Measurements from ENCODE around the gene CATSPERE. TPM values are rescaled to one million over a fixed set of nuclear protein-coding genes. Genes with fewer than 3 reads are reported as not detected.
"Not testable (repeated sequence)": the region's sequence is repeated elsewhere in the genome, so short reads cannot be mapped to it uniquely, and the experiment has no call there.

Gene CATSPERE
- polyA plus RNA-seq, 4 donors, result 0.19 to 0.74 TPM; not detected in 2

DNA sequence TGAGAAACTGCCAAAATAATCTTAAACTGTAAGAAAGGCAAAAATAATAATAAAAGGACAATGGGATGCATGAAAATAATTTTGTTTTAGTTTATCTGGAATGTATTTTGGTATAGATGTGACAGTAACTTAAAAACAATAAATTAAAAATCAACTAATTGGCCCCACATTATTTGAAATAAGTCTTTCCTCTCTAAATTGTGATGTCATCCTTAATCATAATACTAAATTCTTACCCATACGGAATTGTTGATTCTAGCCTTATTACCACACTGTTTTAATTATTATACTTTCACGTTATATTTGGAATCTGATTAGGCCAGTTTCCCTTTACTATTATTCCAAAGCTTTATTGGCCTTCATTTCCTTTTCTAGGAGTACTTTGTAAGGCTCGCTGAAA, 199.5 kb downstream of the CATSPERE start:
- no peaks in the 10 kb centered on the region for H3K27me3 ChIP-seq (ENCODE audit: control insufficient read depth in 3 of 3, insufficient read depth in 3 of 3, low read length in 3 of 3)
- DNase-seq (no peak), FAIRE-seq (no peak)
- peaks cover 2 to 12% (median 9%) of the 10 kb centered on the region in 3 donors for H3K4me1 ChIP-seq (ENCODE audit: control insufficient read depth in 3 of 3, insufficient read depth in 2 of 3, low read depth in 1 of 3, low read length in 2 of 3)
- no peak overlapping the region for H3K4me3 ChIP-seq (ENCODE audit: low read depth in 1 of 3, low read length in 3 of 3)
- peaks cover 0 to 4% (median 0%) of the 10 kb centered on the region in 3 donors for H3K36me3 ChIP-seq (ENCODE audit: control insufficient read depth in 3 of 3, insufficient read depth in 2 of 3, low read depth in 1 of 3, low read length in 3 of 3)
- 95 to 99% (median 98%) methylated on average over 3 of the region's 3 CpGs for WGBS, 3 donors
- H3K9me3 ChIP-seq (ENCODE audit: control insufficient read depth in 2 of 2, insufficient read depth in 1 of 2, low read depth in 1 of 2, low read length in 1 of 2), result no peaks in the 10 kb centered on the region
- no peak overlapping the region for H3K27ac ChIP-seq (ENCODE audit: low read depth in 1 of 3, low read length in 2 of 3)

DNA sequence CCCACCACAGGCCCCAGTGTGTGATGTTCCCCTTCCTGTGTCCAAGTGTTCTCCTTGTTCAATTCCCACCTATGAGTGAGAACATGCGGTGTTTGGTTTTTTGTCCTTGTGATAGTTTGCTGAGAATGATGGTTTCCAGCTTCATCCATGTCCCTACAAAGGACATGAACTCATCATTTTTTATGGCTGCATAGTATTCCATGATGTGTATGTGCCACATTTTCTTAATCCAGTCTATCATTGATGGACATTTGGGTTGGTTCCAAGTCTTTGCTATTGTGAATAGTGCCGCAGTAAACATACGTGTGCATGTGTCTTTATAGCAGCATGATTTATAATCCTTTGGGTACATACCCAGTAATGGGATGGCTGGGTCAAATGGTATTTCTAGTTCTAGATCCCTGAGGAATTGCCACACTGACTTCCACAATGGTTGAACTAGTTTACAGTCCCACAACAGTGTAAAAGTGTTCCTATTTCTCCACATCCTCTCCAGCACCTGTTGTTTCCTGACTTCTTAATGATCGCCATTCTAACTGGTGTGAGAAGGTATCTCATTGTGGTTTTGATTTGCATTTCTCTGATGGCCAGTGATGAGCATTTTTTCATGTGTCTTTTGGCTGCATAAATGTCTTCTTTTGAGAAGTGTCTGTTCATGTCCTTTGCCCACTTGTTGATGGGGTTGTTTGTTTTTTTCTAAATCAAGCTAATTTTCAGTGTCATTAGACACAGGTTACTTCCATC, 200.7 kb downstream of the CATSPERE start:
- H3K9me3 ChIP-seq (ENCODE audit: control insufficient read depth in 2 of 2, insufficient read depth in 1 of 2, low read depth in 1 of 2, low read length in 1 of 2); FAIRE-seq; H3K27me3 ChIP-seq (ENCODE audit: control insufficient read depth in 3 of 3, insufficient read depth in 3 of 3, low read length in 3 of 3); H3K4me1 ChIP-seq (ENCODE audit: control insufficient read depth in 3 of 3, insufficient read depth in 2 of 3, low read depth in 1 of 3, low read length in 2 of 3); H3K36me3 ChIP-seq (ENCODE audit: control insufficient read depth in 3 of 3, insufficient read depth in 2 of 3, low read depth in 1 of 3, low read length in 3 of 3); DNase-seq; H3K4me3 ChIP-seq (ENCODE audit: low read depth in 1 of 3, low read length in 3 of 3); H3K27ac ChIP-seq (ENCODE audit: low read depth in 1 of 3, low read length in 2 of 3): not testable (repeated sequence)
- 92 to 100% (median 96%) methylated on average over 2 of the region's 4 CpGs for WGBS, 3 donors

DNA sequence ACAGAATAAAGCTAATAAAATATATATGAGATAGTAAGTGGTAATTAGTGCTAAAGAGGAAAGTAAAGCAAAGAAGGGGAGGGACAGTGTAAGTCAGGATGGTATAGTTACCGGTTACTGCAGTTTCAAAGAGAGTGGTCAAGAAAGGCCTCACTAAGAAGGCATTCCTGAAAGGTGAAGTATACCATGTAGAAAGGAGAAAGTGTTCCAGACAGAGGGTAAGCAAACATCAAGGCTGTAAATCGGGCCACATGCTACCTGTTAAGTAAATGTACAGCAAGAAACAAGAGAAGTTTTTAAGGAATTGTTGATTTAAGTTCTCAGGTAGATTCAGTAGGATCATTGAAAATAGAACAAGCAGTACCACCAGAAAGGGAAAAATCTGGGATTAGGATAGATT, 201.5 kb downstream of the CATSPERE start:
- no peak for FAIRE-seq
- Histone ChIP-seq H3K4me3 (ENCODE audit: low read depth in 1 of 3, low read length in 3 of 3) (no peak overlapping the region), H3K4me1 (ENCODE audit: control insufficient read depth in 3 of 3, insufficient read depth in 2 of 3, low read depth in 1 of 3, low read length in 2 of 3) (peaks cover 2 to 4% (median 3%) of the 10 kb centered on the region in 3 donors), H3K36me3 (ENCODE audit: control insufficient read depth in 3 of 3, insufficient read depth in 2 of 3, low read depth in 1 of 3, low read length in 3 of 3) (peaks cover 0 to 4% (median 0%) of the 10 kb centered on the region in 3 donors), H3K27me3 (ENCODE audit: control insufficient read depth in 3 of 3, insufficient read depth in 3 of 3, low read length in 3 of 3) (no peaks in the 10 kb centered on the region), H3K27ac (ENCODE audit: low read depth in 1 of 3, low read length in 2 of 3) (no peak overlapping the region), H3K9me3 (ENCODE audit: control insufficient read depth in 2 of 2, insufficient read depth in 1 of 2, low read depth in 1 of 2, low read length in 1 of 2) (no peaks in the 10 kb centered on the region)
- peak in 1 of 2 donors; percentile 50 for DNase-seq
- WGBS, 3 donors, result 58 to 77% (median 71%) methylated on average over 2 of the region's 2 CpGs

DNA sequence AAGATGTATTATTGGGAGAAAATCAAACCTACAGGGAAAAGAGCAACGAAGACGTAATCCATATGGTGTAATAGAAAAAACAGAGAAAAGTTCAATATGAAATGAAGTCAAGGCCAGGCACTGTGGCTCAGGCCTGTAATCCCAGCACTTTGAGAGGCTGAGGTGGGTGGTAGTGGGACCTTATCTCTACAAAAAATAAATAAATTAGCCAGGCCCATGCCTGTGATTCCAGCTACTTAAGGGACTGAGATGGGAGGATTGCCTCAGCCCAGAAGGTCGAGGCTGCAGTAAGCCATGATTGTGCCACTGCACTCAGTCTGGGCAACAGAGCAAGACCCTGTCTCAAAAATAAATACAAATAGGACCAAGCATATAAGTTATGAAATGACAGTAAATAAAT, 203.3 kb downstream of the CATSPERE start:
- Histone ChIP-seq H3K36me3 (ENCODE audit: control insufficient read depth in 3 of 3, insufficient read depth in 2 of 3, low read depth in 1 of 3, low read length in 3 of 3) (peaks cover 0 to 6% (median 0%) of the 10 kb centered on the region in 3 donors), H3K4me3 (ENCODE audit: low read depth in 1 of 3, low read length in 3 of 3) (no peak overlapping the region), H3K27ac (ENCODE audit: low read depth in 1 of 3, low read length in 2 of 3) (no peak overlapping the region), H3K27me3 (ENCODE audit: control insufficient read depth in 3 of 3, insufficient read depth in 3 of 3, low read length in 3 of 3) (no peaks in the 10 kb centered on the region), H3K9me3 (ENCODE audit: control insufficient read depth in 2 of 2, insufficient read depth in 1 of 2, low read depth in 1 of 2, low read length in 1 of 2) (no peaks in the 10 kb centered on the region), H3K4me1 (ENCODE audit: control insufficient read depth in 3 of 3, insufficient read depth in 2 of 3, low read depth in 1 of 3, low read length in 2 of 3) (peaks cover 0 to 5% (median 3%) of the 10 kb centered on the region in 3 donors)
- FAIRE-seq, result no peak
- no peak for DNase-seq
- WGBS, 3 donors, result 86 to 93% (median 90%) methylated on average over 3 of the region's 3 CpGs

DNA sequence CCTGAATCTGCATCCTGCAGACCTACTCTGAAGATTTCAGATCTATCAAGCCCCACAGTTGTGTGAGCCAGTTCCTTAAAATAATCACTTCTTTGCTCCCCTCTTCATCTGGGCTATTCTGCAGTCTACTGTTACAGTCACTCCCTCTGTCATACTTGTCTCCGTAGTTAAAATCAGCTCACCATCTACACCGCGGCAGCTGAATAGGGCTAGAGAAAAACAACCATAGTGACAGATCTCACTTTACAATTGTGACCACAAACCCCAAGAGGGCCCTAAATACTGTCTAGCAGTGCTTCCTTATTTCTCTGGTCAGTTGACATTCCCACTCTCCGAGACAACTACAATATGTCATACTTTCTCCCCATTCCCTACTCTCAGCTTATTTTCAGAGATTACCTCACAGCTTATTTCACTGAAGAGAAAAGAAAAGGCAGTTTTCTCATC, 204.7 kb downstream of the CATSPERE start:
- Histone ChIP-seq H3K27ac (ENCODE audit: low read depth in 1 of 3, low read length in 2 of 3) (no peak overlapping the region), H3K4me3 (ENCODE audit: low read depth in 1 of 3, low read length in 3 of 3) (no peak overlapping the region), H3K27me3 (ENCODE audit: control insufficient read depth in 3 of 3, insufficient read depth in 3 of 3, low read length in 3 of 3) (no peaks in the 10 kb centered on the region), H3K9me3 (ENCODE audit: control insufficient read depth in 2 of 2, insufficient read depth in 1 of 2, low read depth in 1 of 2, low read length in 1 of 2) (no peaks in the 10 kb centered on the region), H3K4me1 (ENCODE audit: control insufficient read depth in 3 of 3, insufficient read depth in 2 of 3, low read depth in 1 of 3, low read length in 2 of 3) (peaks cover 0 to 5% (median 3%) of the 10 kb centered on the region in 3 donors), H3K36me3 (ENCODE audit: control insufficient read depth in 3 of 3, insufficient read depth in 2 of 3, low read depth in 1 of 3, low read length in 3 of 3) (peaks cover 0 to 2% (median under 1%) of the 10 kb centered on the region in 3 donors)
- DNase-seq, result no peak
- WGBS, 3 donors, result 65 to 84% (median 80%) methylated on average over 4 of the region's 4 CpGs
- no peak for FAIRE-seq

DNA sequence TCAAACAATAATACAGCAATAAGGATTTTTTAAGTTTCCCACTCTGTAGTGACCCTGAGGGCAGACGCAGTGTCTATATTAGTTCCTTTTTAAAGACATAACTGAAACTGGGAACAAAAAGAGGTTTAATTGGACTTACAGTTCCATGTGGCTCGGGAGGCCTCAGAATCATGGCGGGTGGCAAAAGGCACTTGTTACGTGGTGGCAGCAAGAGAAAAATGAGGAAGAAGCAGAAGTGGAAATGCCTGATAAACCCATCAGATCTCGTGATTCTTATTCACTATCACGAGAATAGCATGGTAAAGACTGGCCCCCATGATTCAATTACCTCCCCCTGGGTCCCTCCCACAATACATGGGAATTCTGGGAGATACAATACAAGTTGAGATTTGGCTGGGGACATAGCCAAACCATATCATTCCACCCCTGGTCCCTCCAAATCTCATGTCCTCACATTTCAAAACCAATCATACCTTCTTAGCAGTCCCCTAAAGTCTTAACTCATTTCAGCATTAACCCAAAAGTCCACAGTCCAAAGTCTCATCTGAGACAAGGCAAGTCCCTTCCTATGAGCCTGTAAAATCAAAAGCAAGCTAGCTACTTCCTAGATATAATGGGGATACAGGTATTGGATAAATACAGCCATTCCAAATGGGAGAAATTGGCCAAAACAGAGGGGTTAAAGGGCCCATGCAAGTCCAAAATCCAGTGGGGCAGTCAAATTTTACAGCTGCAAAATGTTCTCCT, 205.8 kb downstream of the CATSPERE start:
- H3K4me3 ChIP-seq (ENCODE audit: low read depth in 1 of 3, low read length in 3 of 3); H3K36me3 ChIP-seq (ENCODE audit: control insufficient read depth in 3 of 3, insufficient read depth in 2 of 3, low read depth in 1 of 3, low read length in 3 of 3); H3K9me3 ChIP-seq (ENCODE audit: control insufficient read depth in 2 of 2, insufficient read depth in 1 of 2, low read depth in 1 of 2, low read length in 1 of 2); H3K27me3 ChIP-seq (ENCODE audit: control insufficient read depth in 3 of 3, insufficient read depth in 3 of 3, low read length in 3 of 3); H3K4me1 ChIP-seq (ENCODE audit: control insufficient read depth in 3 of 3, insufficient read depth in 2 of 3, low read depth in 1 of 3, low read length in 2 of 3); FAIRE-seq; H3K27ac ChIP-seq (ENCODE audit: low read depth in 1 of 3, low read length in 2 of 3): not testable (repeated sequence)
- WGBS, 3 donors, result 80 to 88% (median 80%) methylated on average over 6 of the region's 6 CpGs
- DNase-seq, result peak in 1 of 2 donors; percentile 35

DNA sequence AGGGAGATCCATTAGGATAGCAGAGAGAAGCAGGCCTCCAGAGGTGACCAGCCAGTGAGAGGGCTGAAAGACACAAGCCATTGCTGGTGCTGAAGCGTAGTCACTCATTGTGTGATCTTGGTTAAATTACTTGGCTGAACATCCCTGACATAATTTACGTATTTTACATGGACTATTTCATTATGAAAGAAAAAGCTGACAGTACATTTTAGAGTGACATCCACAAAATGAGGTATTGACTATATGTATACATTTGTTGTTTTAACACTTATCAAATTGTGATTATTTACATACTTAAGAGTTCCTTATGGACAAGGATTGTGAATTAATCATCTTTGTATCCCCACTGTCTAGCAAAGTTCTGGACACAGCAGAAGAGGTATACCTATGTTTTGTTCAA, 206.7 kb downstream of the CATSPERE start:
- no peak for DNase-seq
- WGBS, 3 donors, result 95 to 97% (median 96%) methylated on average over 2 of the region's 2 CpGs
- H3K36me3 ChIP-seq (ENCODE audit: control insufficient read depth in 3 of 3, insufficient read depth in 2 of 3, low read depth in 1 of 3, low read length in 3 of 3), result peaks cover 0 to 6% (median 3%) of the 10 kb centered on the region in 3 donors
- H3K27ac ChIP-seq (ENCODE audit: low read depth in 1 of 3, low read length in 2 of 3), result no peak overlapping the region
- H3K9me3 ChIP-seq (ENCODE audit: control insufficient read depth in 2 of 2, insufficient read depth in 1 of 2, low read depth in 1 of 2, low read length in 1 of 2), result no peaks in the 10 kb centered on the region
- no peak overlapping the region for H3K4me3 ChIP-seq (ENCODE audit: low read depth in 1 of 3, low read length in 3 of 3)
- FAIRE-seq, result no peak
- H3K4me1 ChIP-seq (ENCODE audit: control insufficient read depth in 3 of 3, insufficient read depth in 2 of 3, low read depth in 1 of 3, low read length in 2 of 3), result peaks cover 0 to 5% (median 3%) of the 10 kb centered on the region in 3 donors
- no peaks in the 10 kb centered on the region for H3K27me3 ChIP-seq (ENCODE audit: control insufficient read depth in 3 of 3, insufficient read depth in 3 of 3, low read length in 3 of 3)

DNA sequence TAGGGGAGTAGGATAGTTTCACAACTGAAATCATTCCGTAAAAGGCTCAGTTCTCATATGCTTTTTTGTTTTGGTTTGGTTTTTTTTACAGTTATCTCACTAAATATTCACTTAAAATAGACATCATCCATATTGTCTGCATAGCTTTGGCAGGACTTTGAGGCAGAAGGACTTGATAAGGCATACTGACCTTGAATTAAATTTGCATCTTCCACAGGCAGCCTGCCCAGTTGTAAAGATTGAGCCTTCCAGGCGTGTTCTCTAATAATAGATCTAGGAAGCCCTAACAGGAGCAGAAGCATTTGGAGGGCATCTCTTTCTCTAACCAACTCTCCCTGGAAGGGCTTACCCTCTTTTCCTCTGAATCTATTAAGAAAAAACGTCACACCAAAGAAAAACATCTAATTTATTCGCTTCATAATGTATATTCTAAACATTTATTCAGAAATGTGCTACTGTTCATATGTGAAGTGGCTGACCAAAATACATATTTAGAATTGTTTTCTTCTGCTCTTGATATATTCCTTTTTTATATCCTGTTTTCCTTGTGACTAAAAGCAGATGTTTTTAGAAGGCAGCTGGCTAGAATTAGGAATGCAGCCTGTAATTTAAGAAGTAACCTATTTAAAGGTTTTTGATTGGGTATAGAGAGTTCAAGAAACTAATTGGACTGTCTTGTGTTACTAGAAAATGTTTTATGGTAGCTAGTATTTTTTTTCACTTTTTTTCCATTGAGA, 212.0 kb downstream of the CATSPERE start:
- no peak for FAIRE-seq
- WGBS, 3 donors, result 43 to 53% (median 52%) methylated on average over 4 of the region's 4 CpGs
- DNase-seq, result no peak
- Histone ChIP-seq H3K4me3 (ENCODE audit: low read depth in 1 of 3, low read length in 3 of 3) (no peak overlapping the region), H3K27me3 (ENCODE audit: control insufficient read depth in 3 of 3, insufficient read depth in 3 of 3, low read length in 3 of 3) (no peaks in the 10 kb centered on the region), H3K27ac (ENCODE audit: low read depth in 1 of 3, low read length in 2 of 3) (no peak overlapping the region), H3K36me3 (ENCODE audit: control insufficient read depth in 3 of 3, insufficient read depth in 2 of 3, low read depth in 1 of 3, low read length in 3 of 3) (peaks cover 0 to 9% (median 3%) of the 10 kb centered on the region in 3 donors), H3K9me3 (ENCODE audit: control insufficient read depth in 2 of 2, insufficient read depth in 1 of 2, low read depth in 1 of 2, low read length in 1 of 2) (no peaks in the 10 kb centered on the region), H3K4me1 (ENCODE audit: control insufficient read depth in 3 of 3, insufficient read depth in 2 of 3, low read depth in 1 of 3, low read length in 2 of 3) (no peaks in the 10 kb centered on the region)
